Mesenchymal stem cell (in vitro differentiated cells and primary cell): ENCODE measurements around the gene TMEM200C.
"Not testable (repeated sequence)": the region's sequence is repeated elsewhere in the genome, so short reads cannot be mapped to it uniquely, and the experiment has no call there.

Source experiments
- DNase-seq: peaks from one replicate; pipeline ENCODE4 v3.0.0-alpha.2; 2013
- H2AFZ ChIP-seq: one replicate; pipeline ENCODE4 v1.6.1; 2013; ENCODE audit warnings: low read depth, mild to moderate bottlenecking, control low read depth, inconsistent platforms, low read length, moderate library complexity
- H2AK5ac ChIP-seq: 2 replicates; pipeline ENCODE4 v1.6.1; 2013; ENCODE audit warnings: low read length, moderate library complexity, mild to moderate bottlenecking, inconsistent platforms; ENCODE audit not compliant: severe bottlenecking
- H2BK120ac ChIP-seq: one replicate; pipeline ENCODE4 v1.6.1; 2013; ENCODE audit warnings: low read depth, mild to moderate bottlenecking, inconsistent platforms, low read length, moderate library complexity
- H2BK12ac ChIP-seq, 2 experiments: one replicate each; pipeline ENCODE4 v1.6.1; 2013; ENCODE audit warnings: inconsistent platforms in 2 of 2, low read length in 2 of 2, mild to moderate bottlenecking in 2 of 2, moderate library complexity in 2 of 2, control low read depth in 1 of 2
- H2BK15ac ChIP-seq: one replicate; pipeline ENCODE4 v1.6.1; 2013; ENCODE audit warnings: mild to moderate bottlenecking, low read depth, inconsistent platforms; ENCODE audit not compliant: poor library complexity, severe bottlenecking
- H2BK5ac ChIP-seq: 2 replicates; pipeline ENCODE4 v1.6.1; 2013; ENCODE audit warnings: low read depth, mild to moderate bottlenecking, low read length, control low read depth, inconsistent platforms; ENCODE audit not compliant: poor library complexity, severe bottlenecking
- H3K14ac ChIP-seq, 2 experiments: one replicate each; pipeline ENCODE4 v1.6.1; 2013; ENCODE audit warnings: inconsistent platforms in 2 of 2, low read length in 2 of 2, control low read depth in 1 of 2, mild to moderate bottlenecking in 1 of 2, moderate library complexity in 1 of 2
- H3K18ac ChIP-seq, 2 experiments: one replicate each; pipeline ENCODE4 v1.6.1; 2013; ENCODE audit warnings: inconsistent platforms in 2 of 2, low read length in 2 of 2, control low read depth in 1 of 2, low read depth in 1 of 2, mild to moderate bottlenecking in 1 of 2
- H3K23ac ChIP-seq, 2 experiments: one replicate each; pipeline ENCODE4 v1.6.1; 2013; ENCODE audit warnings: inconsistent platforms in 2 of 2, low read length in 2 of 2, mild to moderate bottlenecking in 2 of 2, moderate library complexity in 2 of 2, control low read depth in 1 of 2
- H3K27ac ChIP-seq: 2 replicates; pipeline ENCODE4 v1.5.1; 2013; ENCODE audit warnings: mild to moderate bottlenecking, moderate library complexity, low read length, control low read depth, inconsistent platforms; ENCODE audit not compliant: poor library complexity, severe bottlenecking
- H3K27me3 ChIP-seq, 2 experiments: 2 replicates each; pipeline versions ENCODE4 v1.6.1 to v1.7.0; 2013; ENCODE audit warnings: low read length in 2 of 2, mild to moderate bottlenecking in 2 of 2, moderate library complexity in 2 of 2, control low read depth in 1 of 2, inconsistent platforms in 1 of 2; ENCODE audit not compliant: control insufficient read depth in 1 of 2, insufficient read depth in 1 of 2
- H3K36me3 ChIP-seq, 2 experiments: 2 replicates each; pipeline versions ENCODE4 v1.6.1 to v1.7.0; 2013; ENCODE audit warnings: low read length in 2 of 2, control low read depth in 1 of 2, inconsistent platforms in 1 of 2, low read depth in 1 of 2, mild to moderate bottlenecking in 1 of 2; ENCODE audit not compliant: insufficient read depth in 2 of 2, control insufficient read depth in 1 of 2
- H3K4ac ChIP-seq, 2 experiments: one replicate each; pipeline ENCODE4 v1.6.1; 2013; ENCODE audit warnings: inconsistent platforms in 2 of 2, low read length in 2 of 2, mild to moderate bottlenecking in 2 of 2, moderate library complexity in 2 of 2, control low read depth in 1 of 2, low read depth in 1 of 2
- H3K4me1 ChIP-seq: 2 replicates; pipeline ENCODE4 v1.6.1; 2013; ENCODE audit warnings: low read depth, low read length, control low read depth; ENCODE audit not compliant: control insufficient read depth, insufficient read depth
- H3K4me2 ChIP-seq: 2 replicates; pipeline ENCODE4 v1.6.1; 2013; ENCODE audit warnings: low read length, mild to moderate bottlenecking, inconsistent platforms; ENCODE audit not compliant: poor library complexity, severe bottlenecking
- H3K4me3 ChIP-seq, 2 experiments: 2 replicates each; pipeline versions ENCODE4 v1.5.1 to v1.7.0; 2013; ENCODE audit warnings: low read length in 2 of 2, mild to moderate bottlenecking in 2 of 2, control low read depth in 1 of 2, low read depth in 1 of 2; ENCODE audit not compliant: insufficient read depth in 1 of 2
- H3K79me1 ChIP-seq: replicated peaks from 2 replicates; pipeline ENCODE4 v1.6.1; 2013; ENCODE audit warnings: mild to moderate bottlenecking, control low read depth, low read length, inconsistent platforms; ENCODE audit not compliant: poor library complexity, severe bottlenecking
- H3K9ac ChIP-seq: 2 replicates; pipeline ENCODE4 v1.7.0; 2013; ENCODE audit warnings: mild to moderate bottlenecking, low read length, moderate library complexity
- H3K9me3 ChIP-seq: 2 replicates; pipeline ENCODE4 v1.7.0; 2013; ENCODE audit warnings: mild to moderate bottlenecking, low read length; ENCODE audit not compliant: control insufficient read depth
- H4K8ac ChIP-seq: one replicate; pipeline ENCODE4 v1.6.1; 2013; ENCODE audit warnings: inconsistent platforms, mild to moderate bottlenecking, low read length, moderate library complexity
- H4K91ac ChIP-seq: one replicate; pipeline ENCODE4 v1.6.1; 2013; ENCODE audit warnings: mild to moderate bottlenecking, low read length, inconsistent platforms
- WGBS: methylation state at CpG from one replicate; pipeline ENCODE4 v1.1.7; 2013; ENCODE audit warnings: mixed read lengths; 5-methylcytosine and 5-hydroxymethylcytosine counted together

TMEM200C gene

DNA sequence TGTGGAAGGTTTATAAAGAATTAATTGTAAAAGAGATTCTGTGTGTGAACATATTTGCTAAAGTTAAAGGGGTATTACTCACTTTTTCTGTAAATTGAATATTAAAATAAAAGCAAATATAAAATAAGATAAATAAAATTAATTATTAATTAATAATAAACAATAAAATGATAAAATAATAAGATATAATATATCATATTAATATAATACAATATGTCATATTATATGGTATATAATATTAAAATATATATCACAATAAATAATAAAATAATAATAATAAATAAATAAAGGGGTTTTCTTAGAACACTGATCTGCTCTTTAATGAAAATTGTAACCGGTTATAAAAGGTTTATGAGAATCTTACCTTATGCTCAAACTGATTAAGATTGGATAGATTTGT lies 29.8 kb downstream of the TMEM200C start:
- Histone ChIP-seq H3K4me2 (no peak overlapping the region), H2BK5ac (no peak overlapping the region), H2AFZ (no peak overlapping the region), H3K79me1 (no peaks in the 10 kb centered on the region), H3K18ac (no peak overlapping the region), H2BK12ac (no peak overlapping the region), H2BK15ac (no peak overlapping the region), H3K9me3 (no peaks in the 10 kb centered on the region), H3K4me1 (no peaks in the 10 kb centered on the region), H3K27ac (no peak overlapping the region), H2AK5ac (no peak overlapping the region), H3K23ac (no peak overlapping the region), H3K27me3 (no peaks in the 10 kb centered on the region), H3K9ac (no peak overlapping the region), H4K8ac (no peak overlapping the region), H3K14ac (no peak overlapping the region), H3K4me3 (no peak overlapping the region), H4K91ac (no peak overlapping the region), H3K4ac (no peak overlapping the region), H2BK120ac (no peak overlapping the region), H3K36me3 (no peaks in the 10 kb centered on the region)
- 100% methylated on average over 1 of the region's 1 CpG for WGBS
- no peak for DNase-seq

- H3K79me1 ChIP-seq, H3K9me3 ChIP-seq, H4K91ac ChIP-seq, H2AK5ac ChIP-seq, H2BK5ac ChIP-seq, H3K14ac ChIP-seq, H3K27ac ChIP-seq, H2BK12ac ChIP-seq, H3K27me3 ChIP-seq, H4K8ac ChIP-seq, H3K4me1 ChIP-seq, H3K23ac ChIP-seq, H2AFZ ChIP-seq, H3K4me3 ChIP-seq, H2BK15ac ChIP-seq, DNase-seq, H2BK120ac ChIP-seq, H3K9ac ChIP-seq, H3K18ac ChIP-seq, H3K4me2 ChIP-seq, H3K4ac ChIP-seq, H3K36me3 ChIP-seq: not testable (repeated sequence)
- WGBS: 42% methylated on average over 1 of the region's 1 CpG
These were observed 33.2 kb downstream of the TMEM200C start for GRCh38 chr18:5862127-5862526.

- Histone ChIP-seq H3K27me3 (peaks cover 0 to 4% of the 10 kb centered on the region in 2 experiments), H3K79me1 (no peaks in the 10 kb centered on the region), H3K23ac (no peak overlapping the region), H3K4me2 (no peak overlapping the region), H4K8ac (no peak overlapping the region), H2BK15ac (no peak overlapping the region), H3K27ac (no peak overlapping the region), H3K18ac (no peak overlapping the region), H3K14ac (no peak overlapping the region), H2BK120ac (no peak overlapping the region), H2AK5ac (no peak overlapping the region), H3K4ac (no peak overlapping the region), H2BK5ac (no peak overlapping the region), H3K9me3 (no peaks in the 10 kb centered on the region), H3K4me3 (no peak overlapping the region), H4K91ac (no peak overlapping the region), H3K4me1 (no peaks in the 10 kb centered on the region), H2AFZ (no peak overlapping the region), H3K9ac (no peak overlapping the region), H3K36me3 (no peaks in the 10 kb centered on the region), H2BK12ac (no peak overlapping the region)
- no peak for DNase-seq
- WGBS: no CpG with 5 or more reads among the region's 3 CpGs
These were observed 38.1 kb downstream of the TMEM200C start for GRCh38 chr18:5857180-5857579.

DNA sequence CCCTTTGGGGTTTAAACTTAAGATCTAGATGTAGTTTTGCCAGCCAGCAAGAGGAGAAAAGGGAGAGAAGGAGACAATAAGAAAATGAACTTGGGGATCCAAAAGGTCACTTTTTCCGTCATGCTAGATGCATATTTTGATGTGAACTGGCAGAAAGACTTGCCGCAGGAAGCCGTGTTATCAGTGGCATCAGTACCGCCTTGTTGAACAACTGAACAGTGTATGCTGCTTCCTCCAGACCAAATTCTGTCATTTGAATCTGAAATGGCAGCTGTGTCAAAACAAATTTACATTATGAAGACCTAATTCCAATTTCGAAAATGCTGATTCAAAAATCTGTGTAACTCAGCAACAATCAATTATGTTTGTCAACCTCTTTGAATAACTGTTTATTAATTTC lies 42.1 kb downstream of the TMEM200C start:
- Histone ChIP-seq H2AFZ (no peak overlapping the region), H3K4me1 (no peaks in the 10 kb centered on the region), H2BK120ac (no peak overlapping the region), H3K4ac (no peak overlapping the region), H3K9me3 (no peaks in the 10 kb centered on the region), H2BK12ac (no peak overlapping the region), H3K27ac (no peak overlapping the region), H4K8ac (no peak overlapping the region), H3K36me3 (no peaks in the 10 kb centered on the region), H4K91ac (no peak overlapping the region), H3K27me3 (peaks cover 0 to 25% of the 10 kb centered on the region in 2 experiments), H3K79me1 (no peaks in the 10 kb centered on the region), H2BK5ac (no peak overlapping the region), H3K18ac (no peak overlapping the region), H3K4me3 (no peak overlapping the region), H3K9ac (no peak overlapping the region), H3K4me2 (no peak overlapping the region), H2BK15ac (no peak overlapping the region), H3K23ac (no peak overlapping the region), H3K14ac (no peak overlapping the region), H2AK5ac (no peak overlapping the region)
- WGBS: 90% methylated on average over 5 of the region's 5 CpGs
- no peak for DNase-seq
